DND-41 (cell line): ENCODE measurements around the gene ALDH1L1.

ENCODE experiments used
- ATAC-seq: fragments of 200-7000 bp; cut with Tn5 transposase; 3 replicates; pipeline ENCODE4 v1.9.1; 2021; ENCODE audit warnings: low read depth; ENCODE audit not compliant: insufficient read depth
- DNase-seq: peaks from one replicate; pipeline ENCODE4 v3.0.0-alpha.2; 2020
- H2AFZ ChIP-seq: 2 replicates; pipeline ENCODE4 v1.6.0; 2012; ENCODE audit warnings: low read depth, low read length
- H3K27ac ChIP-seq: 2 replicates; pipeline ENCODE4 v1.5.1; 2012; ENCODE audit warnings: low read length, inconsistent platforms
- H3K27me3 ChIP-seq: fragments of 200-600 bp; sonication (generic); 2 replicates; pipeline ENCODE4 v1.6.0; 2012; ENCODE audit warnings: low read length, mild to moderate bottlenecking, inconsistent platforms; ENCODE audit not compliant: insufficient read depth, poor library complexity
- H3K36me3 ChIP-seq: 2 replicates; pipeline ENCODE4 v1.5.1; 2012; ENCODE audit warnings: low read length, inconsistent platforms; ENCODE audit not compliant: insufficient read depth
- H3K4me1 ChIP-seq: 2 replicates; pipeline ENCODE4 v1.5.1; 2012; ENCODE audit warnings: mild to moderate bottlenecking, low read length; ENCODE audit not compliant: insufficient read depth
- H3K4me2 ChIP-seq: 2 replicates; pipeline ENCODE4 v1.6.0; 2012; ENCODE audit warnings: mild to moderate bottlenecking, moderate library complexity, low read length, inconsistent platforms; ENCODE audit not compliant: insufficient read depth
- H3K4me3 ChIP-seq, 2 experiments: fragments of 200-600 bp in 1 of 2; shearing (Covaris generic) in 1 of 2; 2 replicates each; pipeline ENCODE4 v1.5.1; 2012 to 2016; ENCODE audit warnings: inconsistent platforms in 2 of 2, low read length in 2 of 2, mild to moderate bottlenecking in 2 of 2, low read depth in 1 of 2, moderate library complexity in 1 of 2
- H3K79me2 ChIP-seq: 2 replicates; pipeline ENCODE4 v1.6.0; 2012; ENCODE audit warnings: low read length, inconsistent platforms; ENCODE audit not compliant: insufficient read depth
- H3K9ac ChIP-seq: 2 replicates; pipeline ENCODE4 v1.6.0; 2012; ENCODE audit warnings: low read depth, mild to moderate bottlenecking, inconsistent platforms, low read length, moderate library complexity
- H3K9me3 ChIP-seq: 2 replicates; pipeline ENCODE4 v1.5.1; 2012; ENCODE audit warnings: low read length, moderate library complexity, mild to moderate bottlenecking, inconsistent platforms; ENCODE audit not compliant: insufficient read depth, severe bottlenecking
- H4K20me1 ChIP-seq: 2 replicates; pipeline ENCODE4 v1.6.0; 2012; ENCODE audit warnings: low read length; ENCODE audit not compliant: insufficient read depth
- CTCF ChIP-seq: IDR thresholded peaks from 2 replicates; pipeline ENCODE4 v1.5.1; 2012; ENCODE audit warnings: borderline replicate concordance, low read length, moderate library complexity, mild to moderate bottlenecking; ENCODE audit not compliant: poor library complexity, severe bottlenecking; ENCODE audit errors: extremely low read depth
- EZH2 ChIP-seq: IDR thresholded peaks from 3 replicates; pipeline ENCODE4 v1.6.1; 2012; ENCODE audit warnings: borderline replicate concordance, low read depth, mild to moderate bottlenecking, moderate library complexity, low read length, inconsistent platforms; ENCODE audit not compliant: severe bottlenecking

The ALDH1L1 gene

GRCh38 chr3:126180477-126181397, at the start of gene ALDH1L1:
ALDH1L1 (minus strand) TSS chr3:126180586; CDS start chr3:126160979, 19,607 bp downstream.
- Histone ChIP-seq H3K36me3 (no peaks in the 10 kb centered on the region), H3K79me2 (no peaks in the 10 kb centered on the region), H3K27ac (no peak within 1 kb of the TSS), H3K4me1 (no peaks in the 10 kb centered on the region), H3K9me3 (no peaks in the 10 kb centered on the region), H3K27me3 (no peaks in the 10 kb centered on the region), H4K20me1 (no peaks in the 10 kb centered on the region), H2AFZ (no peak within 1 kb of the TSS), H3K9ac (no peak within 1 kb of the TSS), H3K4me2 (no peak within 1 kb of the TSS), H3K4me3 (no peak within 1 kb of the TSS)
- no peak for DNase-seq
- TF ChIP-seq EZH2, result no peak
- no peak for TF ChIP-seq CTCF
- ATAC-seq, result no peak

GRCh38 chr3:126226374-126226773, 46.0 kb upstream of the ALDH1L1 start:
- DNase-seq (no peak), ATAC-seq (no peak)
- Histone ChIP-seq H3K4me1 (no peaks in the 10 kb centered on the region), H3K4me2 (no peak overlapping the region), H2AFZ (no peak overlapping the region), H4K20me1 (no peaks in the 10 kb centered on the region), H3K9me3 (no peaks in the 10 kb centered on the region), H3K27me3 (no peaks in the 10 kb centered on the region), H3K79me2 (no peaks in the 10 kb centered on the region), H3K27ac (no peak overlapping the region), H3K36me3 (no peaks in the 10 kb centered on the region), H3K9ac (no peak overlapping the region), H3K4me3 (no peak overlapping the region)
- no peak for TF ChIP-seq EZH2
- no peak for TF ChIP-seq CTCF

- Histone ChIP-seq H3K27ac (no peak overlapping the region), H3K4me2 (no peak overlapping the region), H3K79me2 (no peaks in the 10 kb centered on the region), H3K4me3 (no peak overlapping the region), H3K9ac (no peak overlapping the region), H3K9me3 (no peaks in the 10 kb centered on the region), H3K27me3 (no peaks in the 10 kb centered on the region), H3K4me1 (no peaks in the 10 kb centered on the region), H3K36me3 (no peaks in the 10 kb centered on the region), H4K20me1 (no peaks in the 10 kb centered on the region), H2AFZ (no peak overlapping the region)
- ATAC-seq (no peak), DNase-seq (no peak)
- no peak for TF ChIP-seq CTCF
- TF ChIP-seq EZH2, result no peak
Measured at GRCh38 chr3:126216416-126216815, 36.0 kb upstream of the ALDH1L1 start.
